ENCODE results near the gene HCAR3.
"Not testable (repeated sequence)": the region's sequence is repeated elsewhere in the genome, so short reads cannot be mapped to it uniquely, and the experiment has no call there.

The HCAR3 gene

GRCh38 chr12:122721057-122721545, 4.5 kb upstream of the HCAR3 start:
- no peak for DNase-seq

- DNase-seq, result not testable (repeated sequence)
Measured at GRCh38 chr12:122715211-122715610, 1.4 kb downstream of the HCAR3 start.

- DNase-seq, result not testable (repeated sequence)
Measured at GRCh38 chr12:122713491-122714188, 3.0 kb downstream of the HCAR3 start.

DNA sequence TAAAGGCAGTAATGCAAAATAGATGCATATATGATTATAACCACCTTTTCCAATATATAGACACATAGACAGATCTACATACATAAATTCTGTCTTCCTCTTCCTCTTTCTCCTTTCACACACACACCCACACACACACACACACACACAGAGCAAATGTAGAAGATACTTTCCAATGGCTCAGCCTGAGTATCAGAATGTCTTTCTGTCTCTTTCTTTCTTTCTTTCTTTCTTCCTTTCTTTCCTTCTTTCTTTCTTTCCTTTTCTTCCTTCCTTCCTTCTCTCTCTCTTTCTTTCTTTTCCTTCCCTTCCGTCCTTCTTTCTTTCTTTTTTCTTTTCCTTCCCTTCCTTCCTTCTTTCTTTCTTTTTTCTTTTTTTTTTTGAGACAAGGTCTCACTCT, 5.3 kb downstream of the HCAR3 start:
- DNase-seq, result not testable (repeated sequence)

- DNase-seq, result not testable (repeated sequence)
Measured at GRCh38 chr12:122710341-122710740, 6.3 kb downstream of the HCAR3 start.

DNA sequence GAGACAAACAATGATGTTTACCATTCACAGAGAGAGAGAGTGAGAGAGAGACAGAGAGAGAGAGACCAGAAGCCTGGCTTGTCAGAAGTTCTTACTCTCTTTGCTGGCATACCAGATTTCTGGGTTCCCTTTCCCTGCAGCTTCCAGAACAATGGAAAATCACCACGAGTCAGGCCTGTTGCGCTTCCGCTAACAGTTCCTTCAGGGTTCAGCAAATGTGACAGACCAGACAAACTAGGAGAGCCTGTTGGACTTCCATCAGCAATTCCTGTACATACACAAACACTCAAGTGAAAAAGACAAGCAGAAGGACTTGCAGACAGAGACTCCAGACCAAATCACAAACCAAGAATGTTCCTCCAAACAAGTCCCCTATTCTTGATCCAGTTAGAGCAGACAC, 7.3 kb downstream of the HCAR3 start:
- DNase-seq, result not testable (repeated sequence)

DNA sequence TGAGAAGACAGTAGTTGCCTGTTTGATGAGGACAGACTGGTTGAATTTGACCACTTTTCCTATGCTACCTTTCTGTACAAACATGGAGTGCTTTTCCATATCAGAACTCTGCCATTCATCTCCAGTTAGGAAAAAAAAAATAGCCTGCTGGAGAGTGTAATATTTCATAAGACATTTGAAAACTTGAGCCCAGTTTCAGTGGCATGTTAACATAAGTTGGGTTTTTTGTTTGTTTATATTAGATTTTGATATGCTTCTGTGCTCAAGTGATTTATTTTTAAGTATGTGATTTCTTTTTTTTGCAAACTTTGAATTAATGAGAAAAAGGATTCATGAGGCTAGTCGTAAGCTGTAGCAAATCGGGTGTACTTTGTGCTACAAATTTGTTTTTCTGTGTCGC, 12.8 kb downstream of the HCAR3 start:
- not testable (repeated sequence) for DNase-seq

GRCh38 chr12:122702890-122703611, 13.6 kb downstream of the HCAR3 start, which contains the start of gene HCAR2:
HCAR2 (minus strand) TSS chr12:122703357; CDS start chr12:122703283, 74 bp downstream.
- not testable (repeated sequence) for DNase-seq

DNA sequence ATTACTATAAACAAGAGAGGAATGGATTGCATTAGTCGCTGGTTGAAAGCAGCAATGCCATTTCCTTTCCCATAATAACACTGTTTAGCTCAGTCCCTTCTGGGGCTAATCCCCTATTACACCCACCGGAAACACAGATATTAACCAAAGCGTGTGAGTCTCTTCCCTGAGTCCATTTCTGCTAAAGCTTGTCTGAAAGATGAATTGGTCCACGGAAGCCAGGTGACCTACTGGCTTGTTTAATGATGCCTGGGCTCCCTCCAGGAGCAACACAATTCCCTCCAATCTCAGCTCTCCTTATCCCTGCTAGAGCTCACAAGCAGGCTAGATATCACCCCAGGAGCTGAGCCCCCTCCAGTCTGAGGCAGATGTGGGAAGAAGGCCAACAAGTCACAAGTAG, 15.1 kb downstream of the HCAR3 start:
- not testable (repeated sequence) for DNase-seq

GRCh38 chr12:122700038-122700710, 16.4 kb downstream of the HCAR3 start:
- DNase-seq, result not testable (repeated sequence)

- not testable (repeated sequence) for DNase-seq
Measured at GRCh38 chr12:122696922-122697321, 19.7 kb downstream of the HCAR3 start.

DNA sequence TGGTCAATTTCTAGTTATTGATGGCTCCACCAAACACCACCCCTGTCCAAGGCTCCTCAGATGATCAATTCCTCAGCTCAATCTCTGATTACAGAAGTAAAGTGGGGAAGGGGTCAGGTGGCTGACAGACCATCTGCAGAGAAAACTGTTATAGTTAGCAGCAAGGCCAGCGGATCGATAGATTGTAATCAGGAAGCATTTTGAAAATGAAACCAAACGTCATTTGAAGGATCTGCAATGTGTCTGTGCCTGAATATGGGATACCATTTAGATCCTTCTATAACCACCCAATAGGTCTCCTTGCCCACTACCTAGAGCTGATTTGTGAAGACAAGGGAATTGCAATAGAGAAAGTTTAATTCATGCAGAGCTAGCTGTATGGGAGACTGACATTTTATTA, 25.0 kb downstream of the HCAR3 start:
- DNase-seq, result no peak

DNA sequence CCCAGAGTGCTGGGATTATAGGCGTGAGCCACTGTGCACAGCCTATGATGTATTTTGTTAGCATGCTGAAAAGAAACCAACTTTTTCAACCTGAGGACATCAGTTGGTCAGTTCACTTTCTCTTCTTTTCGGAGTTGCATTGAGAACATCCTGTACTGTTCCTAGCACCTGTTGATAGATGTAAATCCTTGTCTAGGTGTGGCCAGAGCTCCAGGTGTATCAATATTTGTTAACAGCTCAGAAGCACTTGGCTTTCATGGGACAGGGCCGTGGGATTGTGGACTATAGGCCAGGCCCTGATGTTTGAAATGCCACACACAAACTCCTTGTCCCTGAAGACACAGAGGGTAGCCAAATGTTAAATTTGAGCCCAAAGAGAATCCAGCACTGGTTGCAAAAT, 28.3 kb downstream of the HCAR3 start:
- no peak for DNase-seq

- DNase-seq, result no peak
Measured at GRCh38 chr12:122687086-122687485, 29.5 kb downstream of the HCAR3 start.

- DNase-seq, result no peak
Measured at GRCh38 chr12:122686538-122686937, 30.1 kb downstream of the HCAR3 start.

DNA sequence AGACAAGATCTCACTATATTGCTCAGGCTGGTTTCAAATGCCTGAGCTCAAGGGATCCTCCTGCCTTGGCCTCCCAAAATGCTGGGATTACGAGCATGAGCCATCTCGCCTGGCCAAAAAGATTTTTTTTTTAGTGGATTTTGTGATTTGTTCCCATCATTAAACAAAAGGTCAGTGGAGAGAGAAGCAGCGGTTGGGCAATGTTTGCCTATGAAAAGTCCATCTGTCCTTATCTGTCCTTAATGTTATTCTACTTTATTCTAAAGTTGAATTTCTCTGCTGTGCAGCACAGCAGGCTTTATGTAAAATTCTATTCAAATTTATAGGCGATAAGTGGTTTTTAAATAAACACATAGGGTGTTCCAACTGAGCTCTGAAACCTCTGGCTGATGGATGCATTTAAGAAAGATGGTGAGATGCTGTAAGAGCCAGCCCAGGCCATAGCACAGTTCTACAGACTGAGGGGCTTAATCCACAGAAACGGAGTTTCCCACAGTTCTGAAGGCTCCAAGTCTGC, 32.3 kb downstream of the HCAR3 start:
- no peak for DNase-seq

DNA sequence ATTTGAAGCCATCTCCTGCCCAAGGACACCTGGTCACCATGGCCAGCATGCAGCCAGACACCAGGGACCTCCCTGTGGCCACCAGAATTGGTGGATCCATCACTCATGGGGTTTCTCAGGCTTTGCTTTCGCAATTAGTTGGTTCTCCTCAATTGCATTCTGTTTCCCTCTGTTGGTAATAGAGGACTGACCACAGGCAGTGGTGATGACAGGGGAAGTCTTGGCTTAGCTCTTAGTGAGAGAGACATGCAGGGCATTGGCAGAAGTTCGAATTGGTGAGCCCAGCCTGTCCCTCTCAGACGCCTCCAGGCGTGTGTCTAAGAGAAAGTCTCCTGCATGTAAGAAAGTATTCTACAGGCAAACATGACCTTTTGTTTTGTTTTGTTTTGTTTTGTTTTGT, 34.8 kb downstream of the HCAR3 start:
- DNase-seq, result no peak

- not testable (repeated sequence) for DNase-seq
Measured at GRCh38 chr12:122680989-122681388, 35.6 kb downstream of the HCAR3 start.

DNA sequence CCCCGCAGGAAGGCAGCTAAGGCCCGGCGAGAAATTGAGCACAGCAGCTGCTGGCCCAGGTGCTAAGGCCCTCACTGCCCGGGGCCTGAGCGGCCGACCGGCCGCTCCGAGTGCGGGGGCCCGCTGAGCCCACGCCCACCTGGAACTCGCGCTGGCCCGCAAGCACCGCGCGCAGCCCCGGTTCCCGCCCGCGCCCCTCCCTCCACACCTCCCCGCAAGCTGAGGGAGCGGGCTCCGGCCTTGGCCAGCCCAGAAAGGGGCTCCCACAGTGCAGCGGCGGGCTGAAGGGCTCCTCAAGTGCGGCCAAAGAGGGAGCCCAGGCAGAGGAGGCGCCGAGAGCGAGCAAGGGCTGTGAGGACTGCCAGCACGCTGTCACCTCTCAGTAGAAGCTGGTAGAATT, 39.8 kb downstream of the HCAR3 start:
- DNase-seq, result not testable (repeated sequence)

- not testable (repeated sequence) for DNase-seq
Measured at GRCh38 chr12:122676015-122676414, 40.6 kb downstream of the HCAR3 start.

- DNase-seq, result no peak
Measured at GRCh38 chr12:122672515-122672914, 44.1 kb downstream of the HCAR3 start.

GRCh38 chr12:122669397-122670070, 47.1 kb downstream of the HCAR3 start:
- no peak for DNase-seq

GRCh38 chr12:122668268-122668667, 48.3 kb downstream of the HCAR3 start:
- DNase-seq, result no peak

Measured in effector CD8-positive, alpha-beta T cell (primary cell).